DMS153 (cell line): Measurements from ENCODE around the gene ASMT.
"Not testable (repeated sequence)": the region's sequence is repeated elsewhere in the genome, so short reads cannot be mapped to it uniquely, and the experiment has no call there.

Experiments used
- DNase-seq: peaks from one replicate; lab custom pipeline; 2025; lab: John Stamatoyannopoulos, UW

The ASMT gene

GRCh38 chrX:1598021-1598875, 16.6 kb upstream of the ASMT start:
- no peak for DNase-seq

GRCh38 chrX:1598876-1599790, 15.7 kb upstream of the ASMT start:
- no peak for DNase-seq

- no peak for DNase-seq
These were observed 15.0 kb upstream of the ASMT start for GRCh38 chrX:1599791-1600405.

GRCh38 chrX:1600406-1601050, 14.3 kb upstream of the ASMT start:
- no peak for DNase-seq

- no peak for DNase-seq
These were observed 13.7 kb upstream of the ASMT start for GRCh38 chrX:1601051-1601767.

GRCh38 chrX:1601768-1602085, 13.1 kb upstream of the ASMT start:
- DNase-seq, result no peak

- no peak for DNase-seq
These were observed 12.6 kb upstream of the ASMT start for GRCh38 chrX:1602299-1602698.

- DNase-seq, result no peak
These were observed 8.4 kb upstream of the ASMT start for GRCh38 chrX:1606496-1606895.

- DNase-seq, result no peak
These were observed 5.5 kb upstream of the ASMT start for GRCh38 chrX:1609311-1609710.

- DNase-seq, result no peak
These were observed 5.1 kb upstream of the ASMT start for GRCh38 chrX:1609762-1610161.

- no peak for DNase-seq
These were observed 4.7 kb upstream of the ASMT start for GRCh38 chrX:1610166-1610565.

GRCh38 chrX:1610736-1611135, 4.1 kb upstream of the ASMT start:
- no peak for DNase-seq

GRCh38 chrX:1612641-1613286, 2.1 kb upstream of the ASMT start:
- DNase-seq, result no peak

GRCh38 chrX:1618689-1619088, 3.8 kb downstream of the ASMT start:
- DNase-seq, result no peak

GRCh38 chrX:1623691-1624090, 8.8 kb downstream of the ASMT start:
- DNase-seq, result no peak

- not testable (repeated sequence) for DNase-seq
These were observed 9.4 kb downstream of the ASMT start for GRCh38 chrX:1624158-1624860.

GRCh38 chrX:1624861-1625215, 10.0 kb downstream of the ASMT start:
- DNase-seq, result not testable (repeated sequence)

- DNase-seq, result no peak
These were observed 14.4 kb downstream of the ASMT start for GRCh38 chrX:1629244-1629643.

GRCh38 chrX:1646009-1646408, 31.1 kb downstream of the ASMT start:
- no peak for DNase-seq

- DNase-seq, result no peak
These were observed 34.8 kb downstream of the ASMT start for GRCh38 chrX:1649621-1650020.
